DMS79 treated with DMSO at 0.1 percent for 48 hours (cell line): ENCODE data around the gene SEMA4D.

Experiments
- DNase-seq: peaks from one replicate; lab custom pipeline; 2025; lab: John Stamatoyannopoulos, UW

The SEMA4D gene

DNA sequence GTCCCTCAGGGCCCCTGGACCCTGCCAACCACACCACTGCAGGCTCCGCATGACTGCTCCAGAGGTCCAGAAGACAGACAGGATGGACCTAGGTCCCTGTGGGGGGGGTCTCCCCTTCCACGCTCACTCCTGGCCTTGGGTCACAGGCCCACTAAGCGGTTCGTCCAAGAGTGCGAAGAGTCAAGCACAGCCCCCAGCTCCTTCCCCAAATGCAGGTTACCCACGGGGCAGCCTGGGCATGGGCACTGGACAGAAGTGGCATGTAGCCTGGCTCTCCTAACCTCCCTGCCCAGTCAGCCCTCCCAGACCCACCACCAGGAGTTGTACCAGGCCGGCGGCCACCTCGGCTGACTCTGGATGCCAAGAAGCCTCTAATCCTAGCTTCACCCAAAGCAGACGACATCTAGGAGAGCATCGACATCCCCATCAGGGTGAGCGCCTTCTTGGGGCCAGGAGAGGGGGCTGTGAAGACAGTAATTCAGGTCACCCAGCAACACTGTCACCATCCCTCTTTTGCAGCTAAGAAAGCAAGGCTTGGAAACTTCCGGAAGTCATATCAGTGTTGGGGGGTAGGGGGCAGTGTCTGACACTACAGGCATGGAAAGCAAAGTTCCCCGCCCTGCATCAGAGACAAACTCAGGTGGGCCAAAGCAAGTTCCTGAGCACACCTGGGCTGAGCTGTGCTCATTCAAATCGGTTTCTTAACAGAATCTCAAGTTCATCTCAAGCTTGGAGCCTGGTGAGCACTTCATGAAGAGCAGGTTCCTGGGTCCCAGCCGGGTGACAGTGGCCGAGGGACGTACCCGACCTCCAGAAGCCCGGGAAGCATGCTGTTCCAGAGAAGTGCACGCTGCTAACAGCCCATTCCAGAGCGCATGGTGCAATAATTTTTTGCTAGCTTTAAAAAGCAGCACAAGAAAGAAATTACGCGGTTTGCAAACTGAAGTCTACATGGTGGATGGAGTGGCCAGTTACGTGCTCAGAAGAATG is 68.7 kb downstream of the SEMA4D start:
- no peak for DNase-seq

DNA sequence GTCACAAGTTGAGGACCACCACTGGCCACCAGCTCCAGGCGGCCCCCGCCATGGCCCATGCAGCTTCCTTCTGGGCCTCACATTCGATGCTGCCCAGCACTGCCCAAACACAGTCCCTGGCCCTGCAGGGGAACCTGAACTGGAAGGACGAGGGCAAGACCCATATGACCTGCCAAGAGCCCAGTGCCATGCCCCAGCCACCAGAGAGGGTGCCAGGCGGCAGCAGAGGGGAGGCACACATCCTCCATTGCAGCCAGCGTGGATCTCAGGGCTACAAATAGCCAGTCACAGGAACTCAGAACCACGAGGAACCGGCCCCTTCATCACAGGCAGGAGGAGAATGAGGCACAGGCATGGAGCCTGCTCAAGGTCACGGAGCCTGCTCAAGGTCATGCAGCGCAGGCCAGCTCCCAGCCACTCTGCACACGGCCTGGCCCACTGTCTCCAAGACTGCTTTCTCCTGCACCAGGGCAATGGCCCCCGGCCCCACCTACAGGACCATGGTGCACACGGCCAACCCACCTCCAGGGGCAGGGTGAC is 69.6 kb downstream of the SEMA4D start:
- no peak for DNase-seq

DNA sequence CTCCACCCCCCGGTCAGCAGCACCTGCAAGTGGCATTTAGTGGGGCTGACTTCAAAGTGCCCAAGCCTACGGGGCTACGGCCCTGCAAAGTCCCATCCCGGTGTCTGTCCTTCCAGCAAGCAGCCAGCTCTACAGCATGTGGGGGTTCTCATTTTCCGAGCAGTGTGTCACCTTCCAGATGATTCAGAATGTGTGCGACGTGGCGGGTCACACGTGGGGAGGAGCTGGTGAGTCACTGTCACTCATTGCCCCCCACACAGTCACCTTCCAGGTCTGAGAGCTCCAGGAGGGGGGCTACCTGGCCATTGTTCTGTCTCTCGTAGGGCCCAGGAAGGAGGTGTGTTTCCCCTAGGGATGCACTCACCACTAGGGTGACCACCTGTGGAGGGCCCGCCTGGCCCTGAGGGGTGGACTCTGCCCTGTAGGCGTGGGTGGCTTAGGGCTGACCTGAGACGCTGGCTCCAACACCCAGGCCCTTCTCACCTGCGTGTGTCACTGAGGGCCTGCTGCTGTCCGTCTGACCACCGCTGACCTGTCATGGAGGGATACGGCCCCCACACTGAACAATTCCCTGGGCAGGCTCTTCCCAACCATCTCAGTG is 70.2 kb downstream of the SEMA4D start:
- DNase-seq, result no peak

DNA sequence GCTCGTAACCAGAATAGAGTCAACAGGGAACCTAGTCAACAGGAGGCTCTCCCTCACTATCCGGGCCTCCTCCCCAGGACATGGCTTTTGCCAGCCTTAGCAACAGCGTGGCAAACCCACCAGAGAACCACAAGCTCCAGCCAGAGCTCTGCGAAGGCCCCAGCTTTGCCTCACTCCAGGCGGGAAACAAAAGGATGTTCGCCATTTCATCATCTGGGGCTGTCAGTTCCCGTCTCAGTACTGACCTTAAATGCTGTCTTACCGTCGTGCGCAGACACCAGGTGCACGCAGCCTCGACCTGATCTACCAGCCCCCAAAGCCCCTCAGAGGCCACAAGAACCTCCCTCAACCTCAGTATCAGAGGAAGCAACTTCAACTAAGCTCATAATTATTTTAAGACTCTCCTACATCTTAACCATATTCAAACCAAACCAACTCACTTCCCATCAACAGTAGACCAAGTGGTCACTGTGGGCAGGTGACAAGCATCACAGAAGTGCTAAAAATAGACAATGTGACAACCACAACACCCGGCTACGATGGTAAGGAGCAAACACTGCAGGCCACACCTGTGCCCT is 71.4 kb downstream of the SEMA4D start:
- DNase-seq, result no peak

DNA sequence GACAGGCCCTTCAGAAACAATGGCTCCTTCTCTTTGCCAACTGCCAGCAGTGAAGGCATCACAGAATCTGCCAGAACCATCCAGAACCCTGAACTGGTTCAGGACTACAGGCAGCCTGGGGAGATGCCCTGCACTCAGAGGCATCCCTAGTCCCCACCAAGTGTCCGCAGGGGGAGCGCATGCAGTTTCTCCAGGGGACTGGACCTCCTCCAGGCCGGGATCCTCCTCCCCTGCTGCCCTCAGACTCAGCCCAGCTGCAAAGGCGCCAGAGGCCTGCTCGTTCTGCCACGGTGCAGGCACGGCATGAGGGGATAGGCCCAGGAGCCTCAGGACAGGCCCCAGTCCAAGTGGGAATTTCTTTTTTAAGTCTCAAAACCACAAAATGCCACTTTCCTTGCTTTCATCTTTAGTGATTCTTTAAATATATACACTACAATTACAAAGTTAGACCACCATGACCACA is 72.0 kb downstream of the SEMA4D start:
- no peak for DNase-seq

DNA sequence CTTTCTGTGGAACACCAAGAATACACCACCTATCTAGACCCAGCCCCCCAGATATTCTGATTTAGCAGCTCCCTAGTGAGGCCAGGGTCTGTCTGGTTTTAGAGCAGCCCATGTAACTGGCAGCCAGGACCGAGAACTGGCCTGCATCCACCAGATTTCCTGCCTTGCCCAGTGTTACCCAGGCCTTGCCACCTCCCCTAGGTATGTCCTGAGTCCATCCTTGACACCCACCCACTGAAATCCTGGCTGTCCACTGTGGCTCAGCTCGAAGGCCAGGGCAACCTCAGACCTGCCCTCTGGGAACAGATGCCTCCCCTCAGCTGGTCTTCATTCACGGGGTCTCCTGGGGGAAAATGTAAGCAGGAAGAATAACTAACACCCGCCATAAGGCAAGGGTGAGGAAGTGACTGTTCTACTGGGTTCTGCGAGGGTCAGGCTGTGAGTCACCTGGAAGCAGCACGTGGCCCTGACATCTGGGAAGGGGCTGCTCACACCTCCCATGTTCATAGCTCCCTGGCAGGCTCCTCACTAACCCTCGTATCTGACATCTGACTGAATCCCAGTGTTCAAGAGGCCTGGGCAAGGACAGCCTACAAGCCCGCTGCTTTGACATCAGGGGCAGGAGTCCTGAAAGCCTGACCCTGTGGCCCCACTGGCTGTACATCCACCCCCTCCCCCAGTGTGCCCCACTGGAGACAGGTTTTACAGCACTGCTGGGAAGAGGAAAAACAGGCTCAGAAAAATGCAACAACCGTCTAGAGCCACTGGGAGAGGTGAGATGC is 72.7 kb downstream of the SEMA4D start:
- DNase-seq, result no peak

DNA sequence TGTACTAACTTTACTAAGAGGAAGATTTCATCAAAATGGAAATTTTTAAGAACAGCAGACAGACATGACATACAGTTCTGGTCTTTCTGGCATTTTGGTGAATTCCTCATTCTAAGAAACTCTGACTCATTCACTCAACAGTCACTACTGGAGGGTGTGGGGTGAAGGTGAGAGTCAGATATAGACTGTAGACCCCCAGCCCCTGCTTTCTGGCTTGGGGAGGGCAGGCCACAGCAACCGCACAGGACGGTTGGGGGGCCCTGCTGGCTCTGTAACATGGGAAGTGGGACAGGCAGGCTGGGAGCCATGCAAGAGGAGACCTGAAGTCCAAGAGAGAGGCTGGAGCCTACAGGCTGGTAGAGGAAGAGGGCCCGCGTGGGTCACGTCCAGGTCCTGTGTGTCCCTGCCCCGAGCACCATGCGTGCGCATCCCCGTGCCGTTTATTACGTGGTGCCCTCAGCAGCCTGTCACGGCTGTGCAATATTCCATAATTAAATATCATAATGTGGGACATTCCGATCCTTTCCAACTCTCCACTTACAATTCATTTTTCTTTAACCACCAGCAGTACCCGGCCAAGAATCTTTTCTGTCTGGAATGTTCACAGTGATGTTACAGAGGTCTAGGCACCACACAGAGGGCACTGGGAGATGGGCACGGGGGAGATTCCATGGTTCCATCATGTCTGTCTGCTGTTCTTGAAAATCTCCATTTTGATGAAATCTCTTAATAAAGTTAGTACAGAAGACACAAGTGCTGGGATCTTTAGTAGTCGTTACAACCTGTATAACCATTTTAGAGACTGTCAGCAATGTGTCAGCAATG is 75.5 kb downstream of the SEMA4D start:
- no peak for DNase-seq

DNA sequence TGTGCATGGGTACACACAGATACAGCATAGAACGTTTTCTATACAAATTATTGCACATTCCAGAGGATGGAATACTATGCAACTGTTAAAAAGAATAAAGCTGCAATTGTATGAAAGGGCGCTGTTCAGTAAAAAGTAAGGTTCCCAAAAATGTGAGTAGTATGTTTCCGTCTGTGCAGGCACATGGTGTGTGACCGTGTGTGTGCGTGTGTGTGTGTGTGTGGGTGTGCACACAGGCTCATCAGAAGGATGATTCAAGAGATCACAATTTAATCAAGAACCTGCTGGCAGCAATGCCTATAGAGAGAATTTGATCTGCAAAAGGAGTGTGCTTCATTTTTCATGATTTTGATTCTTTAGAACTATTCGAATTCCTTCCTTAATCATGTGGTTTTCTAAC is 76.3 kb downstream of the SEMA4D start:
- no peak for DNase-seq

DNA sequence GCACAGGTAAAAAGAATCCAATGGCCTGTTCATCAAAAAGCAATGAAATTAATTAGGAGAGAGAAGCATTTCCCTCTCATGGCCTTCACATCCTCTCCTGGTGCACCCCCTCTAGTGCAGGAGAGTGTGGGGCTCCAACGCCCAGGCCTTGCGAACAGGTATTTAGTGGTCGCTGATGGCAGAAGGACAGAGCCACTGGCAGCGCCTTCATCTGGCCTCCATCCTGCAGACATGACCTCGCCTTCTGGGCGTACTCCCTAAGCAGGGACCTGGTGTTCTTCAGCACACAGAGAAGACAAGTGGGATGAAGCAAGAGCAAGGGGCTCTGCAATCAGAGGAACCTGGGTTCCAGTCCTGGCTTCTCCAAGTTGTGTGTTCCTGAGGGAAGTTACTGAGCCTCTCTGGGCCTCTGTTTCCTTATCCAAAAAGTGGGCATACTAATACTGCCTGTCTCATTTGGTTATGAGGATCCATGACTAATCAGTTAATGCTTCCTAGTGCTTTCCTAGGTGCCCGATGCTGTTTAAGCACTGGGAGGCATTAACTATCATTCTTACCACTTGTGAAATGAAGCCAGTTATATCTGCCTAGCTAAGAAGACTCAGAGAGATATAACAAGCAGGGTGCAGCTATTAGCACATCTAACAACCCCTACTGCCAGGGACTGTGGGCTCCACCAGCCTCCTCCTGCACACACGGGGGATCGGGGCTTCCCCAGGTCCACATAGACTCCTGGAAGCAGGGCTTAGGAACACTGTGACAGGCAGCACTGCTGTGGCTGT is 77.3 kb downstream of the SEMA4D start:
- no peak for DNase-seq

DNA sequence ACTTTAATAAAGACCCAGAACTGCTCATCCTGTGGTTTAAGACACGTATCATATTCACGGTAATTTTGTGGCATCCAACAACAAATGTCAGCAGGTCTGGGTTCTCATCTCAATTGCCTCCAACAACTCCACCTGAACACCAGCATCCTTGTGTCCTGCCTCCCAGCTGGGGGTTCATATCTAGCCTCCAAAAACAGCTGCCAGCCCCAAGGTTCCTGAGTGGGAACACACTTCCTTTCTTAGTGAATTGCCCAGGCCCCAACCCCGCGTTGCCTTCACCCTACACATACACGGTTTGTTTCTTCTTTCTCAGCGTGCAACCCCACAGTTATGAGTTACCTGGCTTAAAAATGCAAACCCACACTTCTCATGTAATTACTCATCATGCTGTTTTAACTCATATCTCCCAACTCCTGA is 77.9 kb downstream of the SEMA4D start:
- no peak for DNase-seq

DNA sequence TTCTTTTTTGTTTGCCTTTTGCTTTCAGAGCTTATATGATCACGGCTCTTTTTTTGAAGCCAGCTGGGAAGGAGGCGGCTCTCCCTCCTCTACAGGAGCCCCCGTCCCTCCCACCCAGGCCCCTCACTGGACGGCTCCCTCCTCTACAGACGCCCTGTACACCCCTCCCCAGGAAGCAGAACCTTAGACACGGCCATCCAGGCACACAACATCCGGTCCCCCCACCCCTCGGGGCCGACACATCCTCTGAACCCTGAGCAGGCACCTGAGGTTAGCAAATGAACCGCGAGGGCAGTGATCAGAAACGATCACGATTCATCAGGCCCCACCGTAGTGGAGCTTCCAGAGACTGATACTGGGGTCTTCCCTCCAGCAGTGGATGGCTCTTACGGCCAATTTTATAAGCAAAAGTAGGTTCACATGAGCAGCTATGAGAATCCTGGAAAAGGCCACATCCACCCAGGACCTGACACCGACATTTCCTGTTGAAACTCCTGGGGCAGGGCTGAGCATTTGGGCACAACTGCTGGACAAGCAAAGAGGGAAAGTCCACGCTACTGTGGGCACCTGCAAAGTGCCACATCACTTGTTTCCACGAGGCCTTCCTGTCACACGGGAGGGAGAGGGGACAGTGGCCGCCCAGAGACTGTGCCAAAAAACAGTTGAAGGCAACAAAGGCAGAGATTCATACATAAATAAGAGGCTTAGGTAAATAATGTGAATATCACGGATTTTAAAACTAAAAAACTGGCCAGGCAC is 78.9 kb downstream of the SEMA4D start:
- no peak for DNase-seq

DNA sequence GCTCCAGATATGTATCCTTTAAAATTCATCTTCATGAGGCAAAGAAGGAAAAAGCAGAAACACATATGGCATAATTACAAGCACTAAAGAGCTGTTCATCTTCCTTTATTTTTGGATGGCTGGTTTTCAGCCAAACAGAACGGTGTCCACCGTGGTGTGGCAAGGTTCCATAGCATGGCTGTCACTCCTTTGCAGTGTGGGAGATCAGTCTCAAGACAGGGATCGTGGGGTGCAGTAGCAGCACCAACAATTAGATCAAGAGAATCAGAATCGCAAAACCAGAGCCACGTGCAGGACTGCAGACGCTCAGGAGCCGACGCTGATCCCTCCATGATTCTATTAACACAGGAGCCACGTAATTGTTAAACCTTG is 79.5 kb downstream of the SEMA4D start:
- DNase-seq, result no peak

DNA sequence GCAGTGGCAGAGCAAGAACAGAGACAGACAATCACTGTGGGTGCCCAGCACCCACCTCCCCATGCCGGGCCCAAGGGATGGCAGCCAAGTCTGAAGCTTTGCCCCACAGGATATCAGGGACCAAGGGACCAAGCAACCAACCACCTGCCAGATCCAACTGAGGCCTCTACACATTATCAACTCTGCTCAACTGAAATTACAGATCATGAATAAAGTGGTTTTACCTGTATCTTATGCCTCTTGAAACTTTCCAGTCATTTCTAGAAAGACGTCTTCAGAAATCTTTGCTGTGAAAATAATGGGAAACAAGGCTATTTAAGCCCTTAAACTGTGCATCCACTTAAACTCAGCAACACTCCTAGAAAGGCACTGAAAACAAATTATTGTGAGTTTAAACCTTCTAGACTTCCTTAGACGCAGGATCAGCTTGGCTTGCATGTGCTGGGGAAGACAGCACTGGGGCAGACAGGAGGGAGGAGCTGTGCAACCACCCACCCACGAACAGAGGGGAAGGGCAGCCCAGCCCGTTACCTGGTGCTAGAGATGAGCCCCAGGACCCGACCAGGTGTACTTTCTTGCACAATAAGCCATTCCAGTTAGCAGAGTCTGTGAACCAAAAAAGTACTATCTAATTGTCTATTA is 80.0 kb downstream of the SEMA4D start:
- no peak for DNase-seq

DNA sequence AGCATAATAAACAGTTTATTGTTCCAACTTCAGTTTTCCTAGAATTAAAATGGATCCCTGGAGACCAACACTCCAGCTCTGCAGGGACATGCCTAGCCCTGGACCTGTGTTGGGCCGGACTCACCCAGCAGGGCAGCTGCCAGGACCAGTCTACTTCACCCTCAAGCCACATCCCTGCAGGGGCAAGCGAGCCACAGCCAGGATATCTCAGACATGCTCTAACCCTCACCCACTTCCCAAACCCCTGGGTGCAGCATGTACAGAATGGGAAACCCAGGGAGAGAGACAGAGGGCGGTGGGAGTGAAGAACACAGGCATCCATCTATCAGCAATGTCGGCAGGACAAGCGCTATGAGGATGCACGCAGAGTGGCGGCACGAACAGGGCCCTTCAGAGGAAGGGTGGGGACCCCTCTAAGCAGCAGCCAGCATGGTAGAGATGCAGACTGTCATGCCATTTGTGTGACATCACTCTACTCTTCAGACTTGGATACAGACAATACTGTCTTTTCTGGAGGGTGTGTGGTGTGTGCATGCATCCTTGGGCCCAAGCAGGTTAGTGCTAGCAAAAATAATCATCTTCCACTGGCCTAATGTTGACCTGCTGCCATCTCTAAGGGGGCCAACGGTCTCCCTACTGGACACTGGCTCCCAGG is 83.1 kb downstream of the SEMA4D start:
- no peak for DNase-seq

DNA sequence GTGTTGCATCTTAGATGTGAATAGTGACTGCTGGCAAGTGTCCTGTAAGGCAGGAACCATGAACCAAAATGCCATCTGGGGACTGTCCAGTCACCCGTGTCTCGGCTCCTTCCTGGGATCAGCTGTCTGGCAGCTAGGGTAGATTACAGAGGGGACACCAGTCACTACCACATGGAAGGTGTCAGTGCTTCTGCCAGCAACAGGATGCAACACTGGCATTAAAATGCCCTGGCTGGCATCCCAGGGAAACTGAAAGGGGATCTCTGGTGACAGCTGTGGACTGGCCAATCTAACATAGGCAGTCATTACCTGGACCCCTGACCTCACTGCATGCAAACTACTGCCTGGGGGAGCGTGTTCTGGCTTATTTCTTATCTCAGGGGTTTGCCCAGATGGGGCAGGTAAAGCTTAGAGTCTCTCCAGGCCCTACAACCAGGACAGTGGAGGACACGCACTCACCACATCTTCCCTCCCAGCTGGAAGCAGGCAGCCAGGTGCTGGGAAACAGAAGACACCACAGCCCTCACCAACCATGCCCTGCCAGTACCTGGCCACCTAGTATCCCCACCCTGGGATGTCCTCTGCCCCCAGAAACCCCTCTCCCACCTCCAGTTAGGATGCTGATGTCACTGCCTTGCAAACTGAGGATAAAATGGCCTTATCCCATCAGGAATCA is 83.8 kb downstream of the SEMA4D start:
- no peak for DNase-seq

DNA sequence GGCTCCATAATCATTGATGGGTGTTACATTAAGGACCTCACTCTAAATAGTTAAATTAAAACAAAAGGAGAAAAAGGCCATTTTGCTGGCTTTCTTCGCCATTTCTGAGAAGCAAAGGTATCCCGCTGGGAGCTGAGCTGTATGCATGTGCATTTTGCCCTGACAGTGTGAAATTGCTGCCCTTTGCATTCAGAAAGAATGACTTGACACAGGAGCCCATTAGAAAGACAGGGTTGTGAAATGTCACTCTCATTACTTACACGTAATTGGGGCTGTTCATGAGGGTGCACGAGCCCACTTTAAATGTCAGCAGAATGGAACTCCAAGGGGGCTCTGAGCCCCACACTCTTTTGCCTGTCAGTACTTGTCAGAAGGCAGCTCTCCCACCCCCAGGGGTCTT is 85.0 kb downstream of the SEMA4D start:
- DNase-seq, result no peak

DNA sequence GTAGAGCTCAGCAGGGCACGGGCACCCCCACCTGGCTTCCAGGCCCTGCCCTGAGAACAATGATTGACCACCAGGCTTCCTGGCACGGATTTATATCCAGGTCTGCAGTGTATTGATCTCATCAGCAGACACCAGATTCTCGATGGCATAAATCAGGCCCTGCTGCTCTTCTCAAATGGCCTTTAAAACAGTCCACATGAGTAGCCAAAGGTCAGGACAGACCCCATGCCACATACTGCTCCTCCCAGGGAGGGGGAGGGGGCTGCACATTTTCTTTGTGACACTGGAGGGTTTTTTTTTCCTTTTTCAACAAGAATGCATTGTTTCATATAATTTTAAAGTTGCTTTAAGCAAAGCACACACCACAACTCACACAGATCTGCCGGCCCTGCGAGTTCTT is 85.4 kb downstream of the SEMA4D start:
- no peak for DNase-seq

DNA sequence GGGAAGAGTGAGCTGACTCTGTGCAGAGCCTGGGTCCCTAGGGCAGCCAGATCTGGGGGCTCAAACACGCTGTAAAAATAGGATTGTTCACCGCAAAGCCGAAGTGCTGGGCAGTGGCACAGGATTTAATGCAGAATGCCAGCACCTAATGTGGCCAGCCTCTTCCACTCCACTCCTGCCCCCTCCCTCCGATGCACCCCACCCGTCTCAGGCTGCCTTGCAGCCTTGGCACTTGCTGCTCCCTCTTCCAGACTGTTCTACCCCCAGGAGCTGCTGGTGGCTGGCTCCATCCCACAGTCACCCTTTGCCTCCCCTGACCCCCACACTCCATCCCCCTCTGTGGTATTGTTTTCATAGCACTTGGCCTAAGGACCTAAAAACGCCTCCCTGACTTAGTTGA is 86.2 kb downstream of the SEMA4D start:
- no peak for DNase-seq
